Transverse colon (tissue), 4 donors: ENCODE data around the gene JAZF1. TPM values are rescaled to one million over a fixed set of nuclear protein-coding genes. Genes with fewer than 3 reads are reported as not detected.

ENCODE experiments used
- DNase-seq: peaks from one replicate; pipeline ENCODE4 v3.0.0-alpha.2; 2019
- H3K27ac ChIP-seq, 4 donors: fragments of 200-600 bp; sonication (generic); 2 replicates each; pipeline ENCODE4 v1.5.1; 2016 to 2018; ENCODE audit warnings: inconsistent platforms in 4 of 4
- H3K27me3 ChIP-seq: fragments of 200-600 bp; sonication (generic); 2 replicates; pipeline ENCODE4 v1.5.1; 2017; ENCODE audit warnings: inconsistent platforms
- H3K36me3 ChIP-seq, 4 donors: fragments of 200-600 bp; sonication (generic); 2 replicates each; pipeline ENCODE4 v1.5.1; 2017 to 2019; ENCODE audit warnings: inconsistent platforms in 4 of 4
- H3K4me1 ChIP-seq, 4 donors: fragments of 200-600 bp; sonication (generic); 2 replicates each; pipeline ENCODE4 v1.5.1; 2017 to 2020; ENCODE audit warnings: inconsistent platforms in 4 of 4
- H3K4me3 ChIP-seq, 4 donors: fragments of 200-600 bp; sonication (generic); 1 replicate in 1 of 4; 2 replicates in 3 of 4; pipeline versions ENCODE4 v1.5.1 to v1.6.1; 2017 to 2019; ENCODE audit warnings: inconsistent platforms in 4 of 4
- H3K9me3 ChIP-seq, 2 donors: fragments of 200-600 bp; sonication (generic); 2 replicates each; pipeline ENCODE4 v1.5.1; 2017 to 2019; ENCODE audit warnings: inconsistent platforms in 2 of 2
- CTCF ChIP-seq, 5 experiments: fragments of 200-600 bp in 3 of 5; fragments of 450-650 bp in 2 of 5; sonication (generic) in 3 of 5; IDR thresholded peaks; 1 replicate in 2 of 5; 2 replicates in 3 of 5; pipeline ENCODE4 v1.5.1; 2016 to 2017; ENCODE audit warnings: antibody characterized with exemption in 5 of 5, inconsistent platforms in 3 of 5, mild to moderate bottlenecking in 2 of 5, moderate library complexity in 1 of 5
- EP300 ChIP-seq: sonication (generic); formaldehyde crosslinking; IDR thresholded peaks from one replicate; pipeline ENCODE4 v1.6.1; 2017; ENCODE audit warnings: antibody characterized with exemption, low read depth
- POLR2A ChIP-seq: fragments of 450-650 bp; IDR thresholded peaks from one replicate; pipeline ENCODE4 v1.6.1; 2016; ENCODE audit warnings: antibody characterized with exemption, mild to moderate bottlenecking, moderate library complexity
- POLR2AphosphoS5 ChIP-seq, 3 donors: sonication (generic); formaldehyde crosslinking; IDR thresholded peaks; one replicate each; pipeline ENCODE4 v1.6.1; 2016; ENCODE audit warnings: antibody characterized with exemption in 3 of 3
- WGBS, 2 donors: methylation state at CpG; one replicate each; pipeline ENCODE4 v1.1.5; 2018; ENCODE audit warnings: low coverage in 1 of 2; 5-methylcytosine and 5-hydroxymethylcytosine counted together
- in situ Hi-C, 4 donors: fragments of 200-750 bp; cut with MboI; loops; one replicate each; pipeline versions ENCODE4 v1.15.0 to v1.15.1; 2017; ENCODE audit warnings: low sequenced_read_pairs in 3 of 4, low pct_ligation_motif_present in 1 of 4, low pct_unique_long_range_greater_than_20kb in 1 of 4
- intact Hi-C: fragments of 100-400 bp; cut with DNase I; formaldehyde crosslinking; loops from one replicate; pipeline ENCODE4 v1.15.1; 2023; ENCODE audit warnings: low total_unique reads
- total RNA-seq, 4 donors: library from RNA; depleted of rRNA; stranded (reverse); fragments of >200 nt; gene quantifications; one replicate each; pipeline ENCODE4 v1.1.0, GENCODE V29; 2016

Gene JAZF1
- total RNA-seq, 4 donors from 2014 or later: 11.0 to 12.2 (median 11.5) TPM

- Histone ChIP-seq H3K4me1 (peaks cover 0 to 10% (median 2%) of the 10 kb centered on the region in 4 donors), H3K27me3 (no peaks in the 10 kb centered on the region), H3K4me3 (no peak overlapping the region), H3K36me3 (no peaks in the 10 kb centered on the region), H3K27ac (peak overlapping the region in 1 of 4 donors; percentile 44), H3K9me3 (no peaks in the 10 kb centered on the region)
- DNase-seq: no peak
- 69 to 78% methylated on average over 3 to 7 of the region's 7 CpGs for WGBS, 2 donors
- TF ChIP-seq POLR2A: no peak
- no peak for TF ChIP-seq CTCF (IDR thresholded peaks at IDR 0.05)
- TF ChIP-seq POLR2AphosphoS5 (IDR thresholded peaks at IDR 0.05): no peak
- TF ChIP-seq EP300: no peak
- in situ Hi-C loops (loop anchor here in 1 of 4 donors (25.0 kb wide), 1 partner anchor 793 kb away; the partner anchor contains the start of gene HOXA13), intact Hi-C loops (no loop called here)
These were observed 175.3 kb downstream of the JAZF1 start for GRCh38 chr7:28005075-28005846.

- Histone ChIP-seq H3K27me3 (no peaks in the 10 kb centered on the region), H3K9me3 (no peaks in the 10 kb centered on the region), H3K4me1 (peaks cover 0 to 27% (median 20%) of the 10 kb centered on the region in 4 donors), H3K36me3 (no peaks in the 10 kb centered on the region), H3K27ac (no peak overlapping the region), H3K4me3 (no peak overlapping the region)
- TF ChIP-seq EP300: no peak
- no peak for TF ChIP-seq CTCF (IDR thresholded peaks at IDR 0.05)
- TF ChIP-seq POLR2A: no peak
- TF ChIP-seq POLR2AphosphoS5 (IDR thresholded peaks at IDR 0.05): no peak
- WGBS, 2 donors: 95 to 100% methylated on average over 1 to 2 of the region's 2 CpGs
- in situ Hi-C loops (loop anchor here in 1 of 4 donors (25.0 kb wide), 1 partner anchor 791 kb away; the partner anchor contains the start of gene HOXA13), intact Hi-C loops (no loop called here)
- DNase-seq: no peak
These were observed 177.2 kb downstream of the JAZF1 start for GRCh38 chr7:28003408-28003807.

GRCh38 chr7:28002638-28003037 lies 178.0 kb downstream of the JAZF1 start:
- H3K9me3 ChIP-seq: no peaks in the 10 kb centered on the region
- in situ Hi-C loops: loop anchor here in 1 of 4 donors (25.0 kb wide), 1 partner anchor 790 kb away; the partner anchor contains the start of gene HOXA13
- TF ChIP-seq POLR2A (no peak), EP300 (no peak), CTCF (IDR thresholded peaks at IDR 0.05) (no peak), POLR2AphosphoS5 (IDR thresholded peaks at IDR 0.05) (no peak)
- no peaks in the 10 kb centered on the region for H3K27me3 ChIP-seq
- peaks cover 0 to 28% (median 22%) of the 10 kb centered on the region in 4 donors for H3K4me1 ChIP-seq
- H3K36me3 ChIP-seq: no peaks in the 10 kb centered on the region
- intact Hi-C loops: no loop called here
- no peak overlapping the region for H3K4me3 ChIP-seq
- no peak overlapping the region for H3K27ac ChIP-seq
- no peak for DNase-seq

- Histone ChIP-seq H3K36me3 (no peaks in the 10 kb centered on the region), H3K4me1 (peaks cover 0 to 34% (median 27%) of the 10 kb centered on the region in 4 donors), H3K4me3 (no peak overlapping the region), H3K9me3 (no peaks in the 10 kb centered on the region), H3K27ac (no peak overlapping the region), H3K27me3 (no peaks in the 10 kb centered on the region)
- TF ChIP-seq CTCF (IDR thresholded peaks at IDR 0.05) (no peak), POLR2AphosphoS5 (IDR thresholded peaks at IDR 0.05) (no peak), EP300 (no peak), POLR2A (no peak)
- intact Hi-C loops (no loop called here), in situ Hi-C loops (loop anchor here in 1 of 4 donors (25.0 kb wide), 1 partner anchor 790 kb away; the partner anchor contains the start of gene HOXA13)
- DNase-seq: no peak
These were observed 178.7 kb downstream of the JAZF1 start for GRCh38 chr7:28001896-28002295.
